HG03045 (cell line): ENCODE measurements around the gene ARHGAP22.
A peak's percentile ranks its signal among the peaks of the same experiment; 100 is the strongest.

ENCODE experiments used
- ATAC-seq: cut with Tn5 transposase; IDR thresholded peaks from one replicate; pipeline ENCODE4 v1.9.1; 2021; ENCODE audit warnings: mild to moderate bottlenecking, moderate library complexity; ENCODE audit not compliant: unreplicated experiment

ARHGAP22 gene

GRCh38 chr10:48633381-48634197 is 28.7 kb upstream of the ARHGAP22 start:
- peak; percentile 7 for ATAC-seq

DNA sequence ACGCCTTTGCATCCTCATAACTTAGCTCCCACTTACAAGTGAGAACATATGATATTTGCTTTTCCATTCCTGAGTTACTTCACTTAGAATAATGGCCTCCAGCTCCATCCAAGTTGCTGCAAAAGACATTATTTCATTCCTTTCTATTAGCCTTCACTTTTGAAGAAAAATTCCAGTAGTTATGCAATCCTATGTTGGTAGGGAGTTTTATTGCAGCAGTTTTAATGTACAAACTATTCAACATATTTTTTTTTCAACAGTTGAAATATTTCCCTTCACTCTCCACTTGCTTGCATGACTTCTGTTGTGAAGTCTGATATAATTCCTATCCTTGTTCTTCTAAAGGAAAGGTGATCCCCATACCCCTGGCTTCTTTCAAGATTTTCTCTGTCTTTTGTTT is 27.3 kb upstream of the ARHGAP22 start:
- ATAC-seq, result no peak

GRCh38 chr10:48627984-48628609 is 23.2 kb upstream of the ARHGAP22 start:
- no peak for ATAC-seq

GRCh38 chr10:48626986-48627731 is 22.3 kb upstream of the ARHGAP22 start:
- no peak for ATAC-seq

DNA sequence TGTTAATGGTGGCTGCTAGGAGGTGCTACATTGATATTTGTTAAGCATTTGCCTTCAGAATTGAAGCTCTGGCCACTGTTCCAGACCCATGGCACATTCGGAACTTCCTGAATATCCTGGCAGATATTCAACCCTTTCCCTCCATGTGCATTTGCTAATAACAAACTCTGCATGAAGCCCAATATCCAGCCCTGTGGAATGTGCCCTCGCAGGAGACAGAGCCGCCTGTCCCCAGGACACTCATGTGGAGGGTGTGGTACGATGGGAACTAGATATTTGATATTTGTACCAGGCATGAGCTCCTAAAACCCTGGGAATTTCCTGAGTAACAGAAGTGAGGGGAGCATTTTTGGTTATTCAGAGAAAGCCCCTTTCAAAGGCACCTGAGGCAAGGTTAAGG is 21.6 kb upstream of the ARHGAP22 start:
- ATAC-seq, result no peak

DNA sequence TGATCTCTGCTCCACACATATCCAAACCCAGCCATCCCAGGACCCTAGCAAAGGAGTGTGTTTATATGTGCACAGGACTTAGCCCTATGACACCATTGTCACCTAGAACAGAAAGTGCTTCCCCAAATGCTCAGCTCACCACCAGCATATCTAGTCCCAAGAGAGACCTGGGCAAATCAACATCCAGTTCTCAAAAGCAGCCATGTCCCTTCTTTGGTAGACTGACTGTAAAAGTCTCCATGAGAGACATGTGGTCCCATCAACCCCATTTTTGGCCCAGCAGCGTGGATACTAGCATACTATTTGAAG is 20.9 kb upstream of the ARHGAP22 start:
- no peak for ATAC-seq

DNA sequence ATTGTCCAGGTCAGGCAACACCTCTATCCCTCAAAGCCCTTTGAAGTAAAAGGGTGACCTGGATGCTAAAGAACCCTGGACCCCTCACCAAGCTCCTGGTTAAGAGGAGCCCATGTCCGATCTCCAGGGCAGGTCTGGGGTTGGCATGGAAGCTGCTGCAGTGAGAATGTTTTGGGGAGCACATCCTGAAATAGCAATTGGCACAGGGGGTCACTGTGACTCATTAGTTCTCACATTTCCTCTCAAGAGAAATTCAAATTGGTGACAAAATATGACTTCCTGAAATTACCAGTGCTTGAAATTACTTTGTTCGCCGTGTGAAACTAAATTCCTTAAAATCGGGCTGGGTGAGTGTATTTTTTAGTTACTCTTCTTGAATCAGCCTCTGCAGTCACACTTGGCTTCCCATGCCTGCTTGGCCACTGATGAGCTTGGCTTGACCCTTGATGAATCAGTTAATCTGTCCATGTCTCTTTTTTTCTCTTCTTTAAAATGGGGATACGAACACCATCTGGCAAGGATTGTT is 18.8 kb upstream of the ARHGAP22 start:
- no peak for ATAC-seq

- no peak for ATAC-seq
These were observed 18.1 kb upstream of the ARHGAP22 start for GRCh38 chr10:48623009-48623408.

- no peak for ATAC-seq
These were observed 15.8 kb upstream of the ARHGAP22 start for GRCh38 chr10:48620719-48621118.

- ATAC-seq, result no peak
These were observed 11.6 kb upstream of the ARHGAP22 start for GRCh38 chr10:48616436-48616835.

GRCh38 chr10:48614481-48615390 is 9.9 kb upstream of the ARHGAP22 start:
- peak; percentile 85 for ATAC-seq

GRCh38 chr10:48613016-48613415 is 8.1 kb upstream of the ARHGAP22 start:
- no peak for ATAC-seq

- no peak for ATAC-seq
These were observed 7.5 kb upstream of the ARHGAP22 start for GRCh38 chr10:48612236-48612943.

DNA sequence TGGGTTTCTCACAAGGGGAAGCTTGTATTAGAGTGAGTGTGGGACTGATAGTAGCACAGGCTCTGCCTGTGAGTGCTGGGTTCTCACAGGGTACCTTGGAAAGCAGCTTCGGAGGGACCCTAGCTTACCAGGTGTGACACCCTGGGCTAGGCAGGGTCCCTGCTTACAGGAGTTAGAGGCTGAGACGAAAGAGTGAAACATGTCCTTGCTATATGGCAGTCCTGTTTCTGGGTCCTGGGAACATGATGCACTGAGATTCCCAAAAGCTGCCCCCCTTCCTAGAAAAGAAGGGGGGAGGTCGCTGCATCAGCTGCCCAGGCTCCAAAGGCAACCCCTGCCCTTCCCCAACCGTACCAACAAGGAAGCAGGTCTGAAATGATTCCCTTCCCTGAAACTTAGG is 6.3 kb upstream of the ARHGAP22 start:
- ATAC-seq, result no peak

GRCh38 chr10:48610585-48611093 is 5.8 kb upstream of the ARHGAP22 start:
- ATAC-seq, result no peak

- no peak for ATAC-seq
These were observed 5.2 kb upstream of the ARHGAP22 start for GRCh38 chr10:48609899-48610584.

DNA sequence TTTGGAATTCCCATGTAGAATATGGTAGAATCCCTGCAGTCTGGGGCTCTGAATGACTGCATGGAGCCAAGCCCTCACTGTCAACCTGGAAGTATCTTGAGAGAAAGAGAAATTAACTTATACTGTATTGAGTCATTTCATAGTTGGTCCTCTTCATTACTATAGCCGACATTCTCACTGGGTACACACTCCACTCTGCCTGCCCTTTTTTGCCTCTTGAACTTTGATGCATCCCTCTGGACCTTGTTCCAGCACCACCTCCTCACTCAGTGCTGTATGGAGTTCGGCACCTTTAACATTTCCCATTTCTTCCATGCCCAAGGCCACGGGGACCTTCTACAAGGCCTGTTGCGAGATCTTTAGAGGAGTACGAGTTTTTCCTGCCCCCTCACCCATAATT is 4.6 kb upstream of the ARHGAP22 start:
- ATAC-seq, result no peak

DNA sequence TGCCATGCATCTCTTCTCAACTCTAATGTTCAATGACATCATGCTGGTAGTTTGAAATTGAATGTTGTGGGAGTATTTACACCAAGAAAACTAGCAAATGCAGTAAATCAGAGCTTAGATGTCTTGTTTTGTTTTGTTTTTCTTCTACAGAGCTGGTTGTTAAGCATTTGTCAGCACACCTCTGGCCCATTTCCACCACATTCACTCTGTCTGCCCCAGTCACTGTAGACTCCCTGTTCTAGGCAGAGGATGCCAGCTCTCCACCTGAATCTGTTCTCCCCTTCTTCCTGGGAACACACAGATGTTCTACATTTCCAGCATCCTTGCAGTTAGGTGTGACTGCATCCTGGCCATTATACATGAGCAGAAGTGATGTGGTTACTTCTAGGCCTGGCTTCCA is 4.1 kb upstream of the ARHGAP22 start:
- no peak for ATAC-seq

DNA sequence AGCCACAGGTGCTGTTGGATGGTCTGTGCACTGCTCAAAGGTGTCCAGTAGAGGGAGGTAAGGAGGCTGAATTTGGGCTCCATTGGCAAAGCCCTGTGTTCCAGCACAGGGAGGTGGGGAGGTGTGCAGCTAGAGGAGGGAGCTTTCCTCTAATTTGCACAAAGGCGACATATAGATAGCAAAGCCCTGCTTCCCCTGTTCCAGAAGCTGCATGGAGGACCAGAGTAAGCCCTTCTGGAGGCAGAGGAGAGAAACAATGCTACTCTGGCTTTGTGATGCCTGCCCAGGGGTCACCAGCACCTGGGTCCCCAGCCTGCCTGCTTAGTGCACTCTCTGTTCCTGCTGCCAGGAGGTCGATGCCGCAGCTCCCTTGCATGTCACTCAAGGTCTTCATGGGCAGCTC is 3.4 kb upstream of the ARHGAP22 start:
- ATAC-seq, result peak; percentile 59
